ENCODE measurements around the gene WDR31. TPM values are rescaled to one million over a fixed set of nuclear protein-coding genes. Genes with fewer than 3 reads are reported as not detected.
A peak's percentile ranks its signal among the peaks of the same experiment; 100 is the strongest.

Gene WDR31
- total RNA-seq = 1 to 10 TPM in 2 of 5 donors, under 1 TPM in 2, not detected in 1; 0.29 to 5.0 (median 0.96) TPM
- polyA plus RNA-seq = 1 to 10 TPM; 1.2 to 1.5 (median 1.3) TPM
- long read RNA-seq, donor 1 = 0 reads
- long read RNA-seq, donor 2 = 0 reads
- long read RNA-seq, donor 3 = 0 reads
- long read RNA-seq, donor 4 = 0 reads
- long read RNA-seq, donor 5 = 0 reads
- long read RNA-seq, donor 6, full-length matches to known transcripts = 1 of 1 reads
- long read RNA-seq, donor 6, partial matches to known transcripts = 0 of 1 reads
- long read RNA-seq, donor 6, other reads (novel, unspliced or antisense) = 0 of 1 reads
- long read RNA-seq, donor 7, partial matches to known transcripts = 0 of 1 reads
- long read RNA-seq, donor 7, other reads (novel, unspliced or antisense) = 0 of 1 reads
- long read RNA-seq, donor 8 = 0 reads
- long read RNA-seq, donor 9 = 0 reads
- long read RNA-seq, donor 10 = 0 reads

DNA sequence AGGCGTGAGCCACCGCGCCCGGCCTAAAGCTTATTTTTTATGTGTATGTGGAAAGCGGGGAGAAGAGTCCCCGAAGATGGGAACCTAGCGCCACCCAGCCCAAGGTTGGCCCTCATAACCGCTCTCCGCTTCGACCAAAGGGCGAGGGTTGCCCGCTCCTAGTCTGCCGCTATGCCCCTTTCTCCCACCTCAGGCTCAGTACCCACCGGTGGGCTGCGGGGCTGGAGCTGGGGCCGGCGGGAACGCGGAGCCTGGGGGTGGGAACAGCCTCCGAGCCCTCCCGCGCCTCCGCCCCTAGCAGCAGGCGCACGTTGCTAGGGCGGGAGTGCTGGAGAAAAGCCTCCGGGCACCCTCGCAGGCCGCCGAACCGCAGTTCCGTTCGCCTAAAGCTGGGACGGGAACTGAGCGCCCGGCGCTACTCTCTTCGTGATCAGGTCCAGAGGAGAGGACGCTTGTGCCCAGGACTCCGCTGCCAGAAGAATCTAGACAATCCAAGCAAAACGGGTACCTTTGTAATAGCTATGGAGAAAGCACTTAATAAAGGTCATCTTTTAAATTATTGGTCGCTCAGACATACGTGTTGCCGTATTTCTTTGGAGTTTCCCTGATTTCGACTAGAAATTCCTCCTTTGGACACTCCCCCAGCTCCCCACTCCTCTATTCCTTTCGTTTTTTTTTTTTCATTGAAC is at the start of gene WDR31:
Gene WDR31, minus strand, starts transcription at position 265 of the 689 bp plus-strand sequence. CDS start 8,253 bp downstream, outside the sequence.
- H3K36me3 ChIP-seq = no peaks in the 10 kb centered on the region
- H3K27me3 ChIP-seq = no peaks in the 10 kb centered on the region
- TF ChIP-seq POLR2AphosphoS5 (IDR thresholded peaks at IDR 0.05) (peak; percentile 66 to 83 (median 66)), EP300 (IDR thresholded peaks at IDR 0.05) (no peak)
- TF ChIP-seq, protein P1, sequence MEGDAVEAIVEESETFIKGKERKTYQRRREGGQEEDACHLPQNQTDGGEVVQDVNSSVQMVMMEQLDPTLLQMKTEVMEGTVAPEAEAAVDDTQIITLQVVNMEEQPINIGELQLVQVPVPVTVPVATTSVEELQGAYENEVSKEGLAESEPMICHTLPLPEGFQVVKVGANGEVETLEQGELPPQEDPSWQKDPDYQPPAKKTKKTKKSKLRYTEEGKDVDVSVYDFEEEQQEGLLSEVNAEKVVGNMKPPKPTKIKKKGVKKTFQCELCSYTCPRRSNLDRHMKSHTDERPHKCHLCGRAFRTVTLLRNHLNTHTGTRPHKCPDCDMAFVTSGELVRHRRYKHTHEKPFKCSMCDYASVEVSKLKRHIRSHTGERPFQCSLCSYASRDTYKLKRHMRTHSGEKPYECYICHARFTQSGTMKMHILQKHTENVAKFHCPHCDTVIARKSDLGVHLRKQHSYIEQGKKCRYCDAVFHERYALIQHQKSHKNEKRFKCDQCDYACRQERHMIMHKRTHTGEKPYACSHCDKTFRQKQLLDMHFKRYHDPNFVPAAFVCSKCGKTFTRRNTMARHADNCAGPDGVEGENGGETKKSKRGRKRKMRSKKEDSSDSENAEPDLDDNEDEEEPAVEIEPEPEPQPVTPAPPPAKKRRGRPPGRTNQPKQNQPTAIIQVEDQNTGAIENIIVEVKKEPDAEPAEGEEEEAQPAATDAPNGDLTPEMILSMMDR (IDR thresholded peaks at IDR 0.05) = peak in 1 of 7 experiments; percentile 4
- WGBS, 5 donors = 0 to 1% (median 0%) methylated on average over 17 to 46 of the region's 46 CpGs
- peaks cover 8 to 37% (median 20%) of the 10 kb centered on the region in 4 donors for H3K4me1 ChIP-seq
- H3K4me3 ChIP-seq = peak within 1 kb of the TSS; percentile 72 to 93 (median 92)
- intact Hi-C loops (cut with DNase I; ENCODE audit: low total_unique reads) = loop anchor here (10.0 kb wide), 1 partner anchor 55 kb away; no protein-coding TSS in a partner anchor
- H3K27ac ChIP-seq = peak within 1 kb of the TSS; percentile 72 to 87 (median 76)
- H3K9me3 ChIP-seq = no peaks in the 10 kb centered on the region
- peak; percentile 90 to 97 for DNase-seq

DNA sequence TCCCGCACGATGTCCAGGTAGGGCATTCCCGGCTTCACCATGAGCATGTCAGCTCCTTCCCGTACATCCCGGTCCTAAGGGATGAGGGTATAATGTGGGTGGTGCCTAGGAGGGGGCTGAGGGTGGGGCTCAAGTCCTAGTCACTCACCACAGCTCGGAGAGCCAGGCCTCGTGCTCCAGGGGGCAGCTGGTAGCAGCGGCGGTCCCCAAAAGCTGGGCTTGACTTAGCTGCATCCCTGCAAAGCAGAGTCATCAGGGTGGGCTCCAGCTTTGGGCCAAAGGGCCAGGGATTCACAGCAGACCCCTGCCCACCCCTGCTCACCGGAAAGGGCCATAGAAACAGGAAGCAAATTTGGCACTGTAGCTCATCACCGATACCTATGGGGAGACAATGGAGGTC is 49.4 kb upstream of the WDR31 start:
- no peak overlapping the region for H3K4me3 ChIP-seq
- TF ChIP-seq, protein P1 (IDR thresholded peaks at IDR 0.05) = no peak
- no peak for TF ChIP-seq POLR2AphosphoS5 (IDR thresholded peaks at IDR 0.05)
- DNase-seq = no peak
- H3K36me3 ChIP-seq = peaks cover 46 to 85% (median 79%) of the 10 kb centered on the region in 4 donors
- H3K27ac ChIP-seq = peak overlapping the region in 4 of 5 donors; percentile 49 to 88 (median 70)
- no peaks in the 10 kb centered on the region for H3K27me3 ChIP-seq
- intact Hi-C loops (cut with DNase I; ENCODE audit: low total_unique reads) = no loop called here
- H3K4me1 ChIP-seq = peaks cover 22 to 33% (median 29%) of the 10 kb centered on the region in 4 donors
- H3K9me3 ChIP-seq = no peaks in the 10 kb centered on the region
- WGBS, 5 donors = 61 to 84% (median 83%) methylated on average over 7 to 11 of the region's 11 CpGs

- no peaks in the 10 kb centered on the region for H3K27me3 ChIP-seq
- WGBS, 5 donors = 33 to 73% (median 51%) methylated on average over 13 of the region's 13 CpGs
- H3K27ac ChIP-seq = peak overlapping the region; percentile 49 to 88 (median 75)
- peaks cover 46 to 80% (median 76%) of the 10 kb centered on the region in 4 donors for H3K36me3 ChIP-seq
- peak; percentile 55 to 94 for DNase-seq
- no peak overlapping the region for H3K4me3 ChIP-seq
- no peaks in the 10 kb centered on the region for H3K9me3 ChIP-seq
- peaks cover 22 to 33% (median 29%) of the 10 kb centered on the region in 4 donors for H3K4me1 ChIP-seq
- TF ChIP-seq POLR2A (IDR thresholded peaks at IDR 0.05) (no peak), EP300 (IDR thresholded peaks at IDR 0.05) (no peak), POLR2AphosphoS5 (IDR thresholded peaks at IDR 0.05) (peak in 2 of 3 donors; percentile 70 to 89)
- intact Hi-C loops (cut with DNase I; ENCODE audit: low total_unique reads) = no loop called here
Observed at GRCh38 chr9:113388833-113389232, 48.8 kb upstream of the WDR31 start.

- WGBS, 5 donors = 30 to 68% (median 37%) methylated on average over 7 to 9 of the region's 9 CpGs
- no peaks in the 10 kb centered on the region for H3K27me3 ChIP-seq
- H3K4me3 ChIP-seq = no peak overlapping the region
- intact Hi-C loops (cut with DNase I; ENCODE audit: low total_unique reads) = no loop called here
- peak overlapping the region; percentile 72 to 88 (median 75) for H3K27ac ChIP-seq
- H3K9me3 ChIP-seq = no peaks in the 10 kb centered on the region
- H3K4me1 ChIP-seq = peaks cover 22 to 39% (median 33%) of the 10 kb centered on the region in 4 donors
- TF ChIP-seq POLR2AphosphoS5 (IDR thresholded peaks at IDR 0.05) = no peak
- no peak for TF ChIP-seq POLR2A (IDR thresholded peaks at IDR 0.05)
- TF ChIP-seq, protein P1 (IDR thresholded peaks at IDR 0.05) = no peak
- TF ChIP-seq EP300 (IDR thresholded peaks at IDR 0.05) = no peak
- peaks cover 46 to 71% (median 66%) of the 10 kb centered on the region in 4 donors for H3K36me3 ChIP-seq
- DNase-seq = peak; percentile 61 to 79
Observed at GRCh38 chr9:113387560-113388230, 47.6 kb upstream of the WDR31 start.

Measured in stomach (tissue), 19 donors.